ENCODE results near the gene TMEM213.

TMEM213 gene

DNA sequence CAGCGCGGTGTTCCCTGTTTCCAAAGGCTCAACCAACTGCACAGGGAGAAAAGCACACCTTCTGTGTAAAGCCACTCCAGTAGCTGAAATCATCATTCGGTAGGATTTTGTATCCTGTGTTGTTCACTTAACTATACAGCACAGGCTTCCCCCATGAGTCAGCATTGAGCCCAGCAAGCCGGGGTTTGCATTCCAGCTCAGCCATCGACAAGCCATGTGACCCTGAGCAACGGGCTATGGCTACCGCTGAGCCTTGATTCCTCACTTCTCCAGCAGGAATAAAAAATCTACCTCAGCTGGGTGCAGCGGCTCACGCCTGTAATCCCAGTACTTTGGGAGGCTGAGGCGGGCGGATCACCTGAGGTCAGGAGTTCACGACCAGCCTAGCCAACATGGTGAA is 44.3 kb downstream of the TMEM213 start:
- DNase-seq (ENCODE audit: low read depth): no peak

GRCh38 chr7:138843632-138844580 is 46.1 kb downstream of the TMEM213 start:
- DNase-seq (ENCODE audit: low read depth): no peak

- no peak for DNase-seq (ENCODE audit: low read depth)
Observed at GRCh38 chr7:138845711-138846110, 47.9 kb downstream of the TMEM213 start.

- DNase-seq (ENCODE audit: low read depth): no peak
Observed at GRCh38 chr7:138848056-138848980, 50.5 kb downstream of the TMEM213 start.

- no peak for DNase-seq (ENCODE audit: low read depth)
Observed at GRCh38 chr7:138849701-138850100, 51.9 kb downstream of the TMEM213 start.

DNA sequence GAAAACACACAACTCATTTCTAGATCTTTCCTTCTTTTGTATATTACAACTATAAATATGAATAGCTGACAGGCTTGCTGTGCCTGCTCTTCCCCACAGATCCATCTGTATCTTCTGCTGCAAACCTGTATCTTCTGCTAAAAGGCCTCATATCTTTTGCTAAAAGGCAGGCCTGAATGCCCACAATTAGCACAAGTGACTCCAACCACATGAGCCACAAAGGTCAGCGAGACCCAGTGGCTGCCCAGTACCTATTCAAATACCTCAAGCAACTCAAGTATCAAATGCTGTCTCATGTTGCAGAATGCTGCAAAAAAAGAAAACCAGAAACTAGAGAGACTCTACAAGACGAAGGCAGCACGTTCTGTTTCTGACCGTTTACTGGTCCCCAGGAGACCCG is 54.7 kb downstream of the TMEM213 start:
- DNase-seq (ENCODE audit: low read depth): no peak

DNA sequence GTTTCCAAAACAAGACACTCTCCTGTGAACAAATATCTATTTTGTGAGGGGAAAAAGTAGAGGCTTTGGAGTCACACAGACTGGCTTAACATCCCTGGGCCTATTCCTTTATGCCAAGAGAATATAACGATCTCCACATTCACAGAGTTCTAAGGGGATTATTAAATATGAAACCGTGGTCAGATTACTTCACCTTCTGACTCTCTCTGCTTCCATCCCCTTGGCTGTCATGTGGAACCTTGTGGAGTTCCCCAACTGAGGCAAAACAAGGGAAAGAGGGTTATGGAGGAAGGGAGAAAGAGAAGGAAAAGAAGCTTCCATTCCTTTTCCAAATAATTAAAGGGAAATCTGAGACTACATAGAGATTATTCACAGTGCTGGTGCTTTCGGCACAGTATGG is 55.7 kb downstream of the TMEM213 start:
- DNase-seq (ENCODE audit: low read depth): no peak

GRCh38 chr7:138854115-138854645 is 56.4 kb downstream of the TMEM213 start:
- DNase-seq (ENCODE audit: low read depth): no peak

GRCh38 chr7:138857728-138858127 is 59.9 kb downstream of the TMEM213 start:
- no peak for DNase-seq (ENCODE audit: low read depth)

DNA sequence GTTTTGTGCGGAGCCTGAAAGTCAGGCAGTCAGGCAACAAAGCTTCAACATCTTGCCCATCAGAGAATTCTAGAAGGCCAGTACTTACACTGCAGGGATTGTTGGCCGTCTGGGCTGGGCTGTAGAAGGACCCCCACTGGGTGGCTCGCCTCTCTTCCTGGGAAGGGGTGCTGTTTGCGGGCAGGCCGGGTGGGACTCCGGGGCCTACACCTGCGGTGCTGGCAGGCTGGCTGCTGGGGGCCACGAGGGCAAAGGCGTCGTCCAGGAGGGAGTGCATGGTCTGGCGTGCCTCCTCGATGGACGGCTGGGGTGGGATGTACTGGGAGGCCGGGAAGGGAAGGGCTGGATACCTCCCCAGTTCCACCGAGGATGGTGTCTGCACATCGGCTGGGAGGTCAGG is 63.3 kb downstream of the TMEM213 start:
- DNase-seq (ENCODE audit: low read depth): no peak

DNA sequence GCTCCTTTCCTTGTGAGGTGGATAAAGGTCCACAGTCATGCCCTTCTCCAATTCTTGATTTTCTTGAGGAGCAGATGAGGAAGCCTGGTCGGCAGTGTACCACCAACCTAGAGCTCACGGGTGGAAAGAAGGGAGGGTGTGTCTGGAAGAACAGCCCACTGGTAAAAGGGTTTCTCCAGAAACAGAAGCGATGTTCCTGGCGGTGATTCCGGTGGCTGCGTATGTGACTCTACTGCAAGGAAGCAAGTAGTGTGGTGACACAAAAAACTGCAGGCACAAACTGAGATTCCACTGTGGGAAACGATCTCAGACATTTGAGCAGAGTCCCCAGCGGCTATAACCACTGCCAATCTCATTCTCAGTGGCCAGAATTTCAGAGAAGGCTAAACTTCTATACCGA is 66.1 kb downstream of the TMEM213 start:
- DNase-seq (ENCODE audit: low read depth): no peak

DNA sequence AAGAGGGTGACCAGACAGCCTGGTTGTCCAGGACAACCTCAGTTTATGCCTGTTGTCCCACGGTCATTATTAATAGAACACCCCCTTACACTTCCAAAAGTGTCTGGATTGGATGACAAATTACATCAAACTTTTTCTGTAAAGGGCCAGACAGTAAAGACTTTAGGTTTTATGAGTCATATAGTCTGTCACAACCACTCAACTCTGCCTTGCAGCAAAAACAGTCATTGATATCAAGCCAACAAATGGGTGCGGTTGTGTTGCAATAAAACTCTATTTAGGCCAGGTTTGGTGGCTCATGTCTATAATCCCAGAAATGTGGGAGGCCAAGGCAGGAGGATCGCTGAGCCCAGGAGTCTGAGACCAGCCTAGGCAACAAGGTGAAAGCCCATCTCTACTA is 66.9 kb downstream of the TMEM213 start:
- DNase-seq (ENCODE audit: low read depth): no peak

DNA sequence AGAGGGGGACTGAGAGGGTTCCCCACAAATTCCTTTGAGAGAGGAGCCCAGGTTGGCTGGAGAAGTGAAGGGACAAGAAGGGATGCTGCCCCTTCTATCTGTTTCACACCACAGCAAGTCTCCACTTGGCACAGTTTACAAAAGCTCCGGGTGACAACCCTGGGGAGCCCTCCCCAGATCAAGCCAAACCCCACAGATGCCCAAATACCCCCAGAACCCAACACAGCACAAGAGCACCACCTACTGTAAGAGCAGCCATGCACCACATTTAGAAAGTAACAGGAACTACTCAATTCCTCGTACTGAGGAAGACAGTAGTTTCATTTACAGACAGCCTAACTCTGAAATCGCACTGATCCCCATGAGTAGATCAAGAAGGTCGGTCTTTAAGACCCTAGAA is 68.0 kb downstream of the TMEM213 start:
- peak; percentile 7 for DNase-seq (ENCODE audit: low read depth)

DNA sequence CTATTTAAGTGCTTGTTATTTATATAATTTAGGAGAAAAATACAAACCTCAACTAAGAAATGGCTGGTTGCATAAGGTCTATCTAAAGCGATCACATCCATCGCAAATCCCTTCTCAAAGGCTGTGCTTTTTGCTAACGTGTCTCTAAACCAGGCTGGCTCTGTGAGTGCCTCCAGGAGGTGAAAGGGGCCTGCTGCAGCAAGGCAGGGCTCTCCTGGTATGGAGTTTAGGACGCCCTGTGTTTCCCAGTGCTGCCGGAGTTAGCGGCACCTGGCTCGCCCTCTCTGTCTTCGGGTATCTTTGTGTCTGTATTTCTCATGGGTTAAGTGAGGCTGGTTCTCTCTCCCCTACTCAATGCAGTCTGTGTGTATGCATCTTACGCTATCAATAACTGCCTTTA is 68.6 kb downstream of the TMEM213 start:
- DNase-seq (ENCODE audit: low read depth): no peak

GRCh38 chr7:138867744-138868143 is 70.0 kb downstream of the TMEM213 start:
- no peak for DNase-seq (ENCODE audit: low read depth)

DNA sequence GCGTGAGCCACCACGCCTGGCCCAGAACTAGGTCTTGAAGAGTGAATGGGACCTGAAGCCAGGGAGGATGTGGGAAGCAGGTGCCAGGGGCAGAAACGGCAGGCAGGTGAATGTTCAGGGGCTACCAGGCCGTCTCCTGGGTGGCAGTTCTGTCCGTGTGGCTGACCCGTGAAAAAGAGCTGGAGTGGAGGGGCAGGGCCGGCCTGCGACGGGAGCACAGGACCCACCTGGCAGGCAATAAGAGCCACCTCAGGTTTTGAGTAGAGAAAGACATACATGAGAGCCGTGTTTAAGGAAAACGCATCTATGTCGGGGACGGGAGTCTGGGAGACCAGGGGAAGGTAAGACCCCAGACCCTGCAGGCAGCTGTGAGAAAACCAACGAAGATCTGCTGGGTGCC is 70.9 kb downstream of the TMEM213 start:
- DNase-seq (ENCODE audit: low read depth): no peak

GRCh38 chr7:138869353-138869752 is 71.6 kb downstream of the TMEM213 start:
- no peak for DNase-seq (ENCODE audit: low read depth)

DNA sequence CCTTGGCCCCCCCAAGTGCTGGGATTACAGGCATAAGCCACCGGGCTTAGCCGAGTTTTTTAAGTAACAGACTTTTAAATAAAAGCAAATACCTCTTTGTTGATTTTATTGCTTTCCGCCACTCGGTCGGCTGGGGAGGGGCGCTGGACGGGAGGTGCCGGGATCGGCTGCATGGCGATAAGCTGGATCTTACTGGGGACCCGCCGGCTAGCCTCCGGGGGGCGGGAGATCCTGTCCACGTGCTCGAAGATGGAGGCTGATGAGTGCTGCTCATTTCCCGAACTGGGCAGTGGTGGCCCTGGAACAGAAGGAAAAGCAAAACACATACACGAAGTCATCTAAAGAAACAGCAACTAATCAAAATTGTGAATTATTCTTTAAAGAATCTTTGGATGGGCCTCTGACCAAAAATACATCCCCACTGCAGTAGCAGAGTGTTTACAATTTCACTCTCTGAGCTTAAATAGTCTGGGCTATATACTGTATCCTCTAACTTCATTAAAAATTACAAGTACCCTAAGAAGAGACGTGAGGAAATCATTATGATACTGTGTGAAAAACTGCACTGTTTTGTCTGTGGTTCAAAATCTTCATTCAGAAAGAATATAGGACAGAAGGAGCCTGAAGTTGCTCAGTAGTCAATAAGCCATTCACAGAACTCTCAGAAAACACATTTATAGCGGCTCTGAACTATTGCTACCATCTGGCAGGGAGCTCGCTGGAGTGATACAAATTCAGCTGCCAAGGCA is 73.4 kb downstream of the TMEM213 start:
- DNase-seq (ENCODE audit: low read depth): no peak

DNA sequence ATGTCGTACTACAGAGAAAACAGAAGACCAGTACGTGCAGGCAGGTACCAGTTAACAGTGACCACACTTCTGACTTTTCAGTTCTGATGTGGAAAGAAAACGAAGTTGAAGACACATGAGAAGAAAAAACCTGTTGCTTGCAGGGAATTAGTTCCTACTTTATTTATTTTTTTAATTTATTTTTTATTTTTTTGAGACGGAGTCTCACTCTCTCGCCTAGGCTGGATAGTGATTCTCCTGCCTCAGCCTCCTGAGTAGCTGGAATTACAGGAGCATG is 74.0 kb downstream of the TMEM213 start:
- no peak for DNase-seq (ENCODE audit: low read depth)

DNA sequence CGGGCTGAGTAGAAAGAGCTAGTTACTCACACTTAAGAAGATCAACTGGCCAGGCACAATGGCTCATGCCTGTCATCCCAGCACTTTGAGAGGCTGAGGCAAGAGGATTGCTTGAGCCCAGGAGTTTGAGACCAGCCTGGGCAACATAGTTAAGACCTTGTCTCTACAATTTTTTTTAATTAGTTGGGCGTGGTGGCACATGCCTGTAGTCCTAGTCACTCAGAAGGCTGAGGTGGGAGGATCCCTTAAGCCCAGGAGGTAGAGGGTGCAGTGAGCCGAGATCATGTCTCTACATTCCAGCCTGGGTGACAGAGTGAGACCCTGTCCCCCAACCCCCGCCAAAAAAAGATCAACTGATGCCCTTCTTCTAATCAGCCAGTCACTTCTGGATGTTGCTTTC is 74.8 kb downstream of the TMEM213 start:
- DNase-seq (ENCODE audit: low read depth): no peak

GRCh38 chr7:138873220-138873892 is 75.6 kb downstream of the TMEM213 start:
- DNase-seq (ENCODE audit: low read depth): no peak

DNA sequence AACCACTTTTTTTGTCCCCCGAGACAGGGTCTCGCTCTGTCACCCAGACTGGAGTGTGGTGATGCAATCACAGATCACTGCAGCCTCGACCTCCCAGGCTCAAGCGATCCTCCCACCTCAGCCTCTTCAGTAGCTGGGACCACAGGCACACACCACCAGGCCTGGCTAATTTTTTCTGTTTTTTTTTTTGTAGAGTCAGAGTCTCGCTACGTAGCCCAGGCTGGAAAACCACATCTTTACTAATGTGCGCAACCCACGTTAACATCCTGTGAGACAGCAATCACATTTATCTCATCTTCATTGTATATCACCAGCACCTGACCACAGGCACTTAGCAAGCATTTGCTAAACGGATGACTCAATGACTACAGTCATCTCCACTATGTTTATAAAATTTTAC is 78.0 kb downstream of the TMEM213 start:
- no peak for DNase-seq (ENCODE audit: low read depth)
